ENCODE measurements around the gene SRP72.

DNA sequence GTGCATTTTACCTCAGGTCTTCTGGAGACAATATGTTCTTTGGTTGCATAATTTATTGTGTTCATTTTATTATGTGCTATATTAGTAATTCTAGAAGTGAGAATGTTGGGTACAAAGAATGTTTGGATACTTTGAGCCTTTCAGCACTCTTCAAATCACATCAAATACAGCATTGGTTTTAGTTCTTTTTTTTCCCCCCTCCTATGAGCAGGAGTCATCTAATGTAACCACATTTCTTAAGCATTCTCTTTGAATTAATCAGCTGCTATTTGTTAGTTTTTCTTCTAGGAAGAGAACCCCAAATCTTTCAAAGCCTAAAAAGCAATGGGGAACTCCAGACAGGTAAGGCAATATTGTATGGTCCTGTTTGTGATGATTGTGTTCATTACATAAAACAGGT is 84.9 kb downstream of the SRP72 start:
- TF ChIP-seq CTCF (conservative IDR thresholded peaks at IDR 0.05) (no peak), ZFX (IDR thresholded peaks at IDR 0.05) (no peak)
